ENCODE results near the gene UBAP1L. TPM values are rescaled to one million over a fixed set of nuclear protein-coding genes. Genes with fewer than 3 reads are reported as not detected.
A peak's percentile ranks its signal among the peaks of the same experiment; 100 is the strongest.
"Not testable (repeated sequence)": the region's sequence is repeated elsewhere in the genome, so short reads cannot be mapped to it uniquely, and the experiment has no call there.

Gene UBAP1L
- total RNA-seq, 1 experiment from 2014 or later, result 0.59 TPM

GRCh38 chr15:65110676-65111292, 4.2 kb downstream of the UBAP1L start:
- H3K9me3 ChIP-seq (replicated peaks), result no peaks in the 10 kb centered on the region
- H3K4me1 ChIP-seq, result peaks cover 26% of the 10 kb centered on the region
- H3K27ac ChIP-seq, result peak overlapping the region; percentile 15; the same call in 1 of the 2 replicates
- no peak overlapping the region for H3K4me3 ChIP-seq
- no peaks in the 10 kb centered on the region; the same call in 1 of the 2 replicates for H3K36me3 ChIP-seq
- peak; percentile 72 to 80 for DNase-seq
- no peaks in the 10 kb centered on the region for H3K27me3 ChIP-seq

- Histone ChIP-seq H3K4me3 (no peak overlapping the region), H3K9me3 (replicated peaks) (no peaks in the 10 kb centered on the region), H3K27ac (no peak overlapping the region), H3K27me3 (no peaks in the 10 kb centered on the region), H3K36me3 (peaks cover 4% of the 10 kb centered on the region; the same call in 1 of the 2 replicates), H3K4me1 (peaks cover 7% of the 10 kb centered on the region)
- DNase-seq, result no peak
These were observed 8.9 kb downstream of the UBAP1L start for GRCh38 chr15:65106011-65106590.

- Histone ChIP-seq H3K9me3 (replicated peaks) (no peaks in the 10 kb centered on the region), H3K27ac (no peak overlapping the region), H3K4me1 (peaks cover 2% of the 10 kb centered on the region; the same call in 1 of the 2 replicates), H3K36me3 (peaks cover 4% of the 10 kb centered on the region; the same call in 1 of the 2 replicates), H3K4me3 (no peak overlapping the region), H3K27me3 (no peaks in the 10 kb centered on the region)
- DNase-seq, result no peak
These were observed 10.0 kb downstream of the UBAP1L start for GRCh38 chr15:65105038-65105437.

GRCh38 chr15:65102912-65103311, 12.1 kb downstream of the UBAP1L start:
- no peak overlapping the region for H3K4me3 ChIP-seq
- no peaks in the 10 kb centered on the region for H3K27me3 ChIP-seq
- H3K36me3 ChIP-seq, result peaks cover 11% of the 10 kb centered on the region; the same call in 1 of the 2 replicates
- H3K27ac ChIP-seq, result no peak overlapping the region
- no peaks in the 10 kb centered on the region for H3K4me1 ChIP-seq
- DNase-seq, result no peak
- H3K9me3 ChIP-seq (replicated peaks), result no peaks in the 10 kb centered on the region

- Histone ChIP-seq H3K4me1 (peaks cover 7% of the 10 kb centered on the region; the same call in 1 of the 2 replicates), H3K4me3 (no peak overlapping the region), H3K36me3 (peaks cover 11% of the 10 kb centered on the region; the same call in 1 of the 2 replicates), H3K27ac (no peak overlapping the region), H3K9me3 (replicated peaks) (no peaks in the 10 kb centered on the region), H3K27me3 (no peaks in the 10 kb centered on the region)
- no peak for DNase-seq
These were observed 12.9 kb downstream of the UBAP1L start for GRCh38 chr15:65101891-65102708.

- Histone ChIP-seq H3K27ac (no peak overlapping the region), H3K4me3 (no peak overlapping the region), H3K4me1 (peaks cover 12% of the 10 kb centered on the region), H3K27me3 (no peaks in the 10 kb centered on the region), H3K9me3 (replicated peaks) (no peaks in the 10 kb centered on the region), H3K36me3 (peaks cover 11% of the 10 kb centered on the region; the same call in 1 of the 2 replicates)
- DNase-seq, result peak; percentile 30 to 51
These were observed 13.5 kb downstream of the UBAP1L start for GRCh38 chr15:65101411-65101890.

- no peaks in the 10 kb centered on the region for H3K27me3 ChIP-seq
- no peak overlapping the region for H3K27ac ChIP-seq
- H3K36me3 ChIP-seq, result peaks cover 11% of the 10 kb centered on the region; the same call in 1 of the 2 replicates
- no peaks in the 10 kb centered on the region for H3K9me3 ChIP-seq (replicated peaks)
- H3K4me3 ChIP-seq, result no peak overlapping the region
- DNase-seq, result no peak
- peaks cover 22% of the 10 kb centered on the region for H3K4me1 ChIP-seq
These were observed 14.6 kb downstream of the UBAP1L start for GRCh38 chr15:65100442-65100841.

- not testable (repeated sequence) for DNase-seq; H3K4me3 ChIP-seq; H3K9me3 ChIP-seq (replicated peaks); H3K27ac ChIP-seq; H3K27me3 ChIP-seq
- H3K36me3 ChIP-seq, result peaks cover 11% of the 10 kb centered on the region; the same call in 1 of the 2 replicates
- H3K4me1 ChIP-seq, result peaks cover 28% of the 10 kb centered on the region
These were observed 15.2 kb downstream of the UBAP1L start for GRCh38 chr15:65099801-65100200.

GRCh38 chr15:65099336-65099735, 15.7 kb downstream of the UBAP1L start:
- DNase-seq, result no peak
- Histone ChIP-seq H3K9me3 (replicated peaks) (no peaks in the 10 kb centered on the region), H3K27me3 (no peaks in the 10 kb centered on the region), H3K27ac (no peak overlapping the region), H3K4me3 (no peak overlapping the region), H3K4me1 (peaks cover 29% of the 10 kb centered on the region), H3K36me3 (peaks cover 11% of the 10 kb centered on the region; the same call in 1 of the 2 replicates)

GRCh38 chr15:65097651-65098263, 17.2 kb downstream of the UBAP1L start:
- Histone ChIP-seq H3K36me3 (peaks cover 9% of the 10 kb centered on the region; the same call in 1 of the 2 replicates), H3K4me1 (peaks cover 29% of the 10 kb centered on the region), H3K27ac (no peak overlapping the region), H3K9me3 (replicated peaks) (no peaks in the 10 kb centered on the region), H3K4me3 (no peak overlapping the region), H3K27me3 (no peaks in the 10 kb centered on the region)
- DNase-seq, result no peak

GRCh38 chr15:65096481-65097385, 18.3 kb downstream of the UBAP1L start:
- Histone ChIP-seq H3K4me1 (peaks cover 29% of the 10 kb centered on the region), H3K27ac (peak overlapping the region; percentile 35; the same call in 1 of the 2 replicates), H3K9me3 (replicated peaks) (no peaks in the 10 kb centered on the region), H3K4me3 (no peak overlapping the region), H3K36me3 (peaks cover 7% of the 10 kb centered on the region; the same call in 1 of the 2 replicates), H3K27me3 (no peaks in the 10 kb centered on the region)
- DNase-seq, result peak; percentile 79 to 84

GRCh38 chr15:65095747-65096104, 19.3 kb downstream of the UBAP1L start:
- DNase-seq, result no peak
- H3K36me3 ChIP-seq, result 0 out of 2 replicates have a peak, but pooled peaks cover 7% of the 10 kb centered on the region
- H3K9me3 ChIP-seq (replicated peaks), result no peaks in the 10 kb centered on the region
- no peak overlapping the region for H3K4me3 ChIP-seq
- H3K4me1 ChIP-seq, result peaks cover 29% of the 10 kb centered on the region
- H3K27ac ChIP-seq, result no peak overlapping the region; the same call in 1 of the 2 replicates
- H3K27me3 ChIP-seq, result no peaks in the 10 kb centered on the region

GRCh38 chr15:65095011-65095746, 19.8 kb downstream of the UBAP1L start:
- Histone ChIP-seq H3K27ac (no peak overlapping the region; the same call in 1 of the 2 replicates), H3K9me3 (replicated peaks) (no peaks in the 10 kb centered on the region), H3K27me3 (no peaks in the 10 kb centered on the region), H3K4me3 (no peak overlapping the region), H3K4me1 (peaks cover 29% of the 10 kb centered on the region), H3K36me3 (0 out of 2 replicates have a peak, but pooled peaks cover 7% of the 10 kb centered on the region)
- DNase-seq, result no peak
